ENCODE results near the gene SCYL2. TPM values are rescaled to one million over a fixed set of nuclear protein-coding genes. Genes with fewer than 3 reads are reported as not detected.

SCYL2 gene
- total RNA-seq, 1 experiment from 2014 or later = 41.4 TPM

- no peaks in the 10 kb centered on the region for H4K20me1 ChIP-seq (ENCODE audit: control insufficient read depth, insufficient read depth, insufficient read length)
- no peak overlapping the region for H3K27ac ChIP-seq (ENCODE audit: insufficient read length, low read depth, low read length)
- 100% methylated on average over 1 of the region's 5 CpGs for WGBS (ENCODE audit: extremely low coverage, insufficient read length, low lambda C conversion rate)
- no peak overlapping the region for H2AK5ac ChIP-seq (ENCODE audit: insufficient read length, low read length)
- H3K4me1 ChIP-seq (ENCODE audit: insufficient read depth, low read length) = no peaks in the 10 kb centered on the region
- H3K27ac Mint-ChIP-seq = no peak overlapping the region
- H3T11ph ChIP-seq (ENCODE audit: low read length) = no peak overlapping the region
- no peak overlapping the region for H2BK20ac ChIP-seq (ENCODE audit: low read depth, low read length, poor library complexity, severe bottlenecking)
- no peak overlapping the region for H4K91ac ChIP-seq (ENCODE audit: insufficient read length, low read depth, low read length)
- H4K5ac ChIP-seq (ENCODE audit: insufficient read length, low read depth, low read length) = no peak overlapping the region
- TF ChIP-seq CTCF (conservative IDR thresholded peaks at IDR 0.05) = no peak
- H3K9me3 ChIP-seq (ENCODE audit: control insufficient read depth, low read depth, low read length) = no peaks in the 10 kb centered on the region
- no peaks in the 10 kb centered on the region for H3K79me2 ChIP-seq (ENCODE audit: insufficient read depth, low read length)
- H2AFZ ChIP-seq (ENCODE audit: low read length) = no peak overlapping the region
- H3K36me3 Mint-ChIP-seq (ENCODE audit: insufficient read depth in 1 of 3, low read depth in 3 of 3) = no peaks in the 10 kb centered on the region
- no peak overlapping the region for H3K18ac ChIP-seq (ENCODE audit: insufficient read length, low read depth, low read length)
- DNase-seq = no peak
- no peak overlapping the region for H2BK15ac ChIP-seq (ENCODE audit: low read depth, low read length)
- no peak overlapping the region for H2BK5ac ChIP-seq (ENCODE audit: insufficient read length, low read length)
- no peak overlapping the region for H3K4ac ChIP-seq (ENCODE audit: low read depth, low read length)
- H3K4me3 Mint-ChIP-seq = no peak overlapping the region
- no peaks in the 10 kb centered on the region for H3K27me3 Mint-ChIP-seq (ENCODE audit: low read depth)
- no peaks in the 10 kb centered on the region for H3K9me3 Mint-ChIP-seq
- no peak overlapping the region for H2BK120ac ChIP-seq (ENCODE audit: low read depth, low read length, poor library complexity, severe bottlenecking)
- no peaks in the 10 kb centered on the region for H3K27me3 ChIP-seq (ENCODE audit: insufficient read depth, low read length)
- H3K79me1 ChIP-seq (ENCODE audit: insufficient read depth, low read depth, low read length, poor library complexity, severe bottlenecking) = no peaks in the 10 kb centered on the region
- no peak overlapping the region for H3K56ac ChIP-seq (ENCODE audit: insufficient read length, low read depth, low read length)
- no peak overlapping the region for H3K4me2 ChIP-seq (ENCODE audit: insufficient read depth, insufficient read length, low read length)
- H3K23ac ChIP-seq (ENCODE audit: insufficient read length, low read depth, low read length) = no peak overlapping the region
- no peak overlapping the region for H3K9ac ChIP-seq (ENCODE audit: extremely low read depth, insufficient read length, low read length)
- no peaks in the 10 kb centered on the region for H3K4me1 Mint-ChIP-seq
- H3K23me2 ChIP-seq (ENCODE audit: insufficient read length, low read depth, low read length, poor library complexity, severe bottlenecking) = no peaks in the 10 kb centered on the region
- no peak overlapping the region for H2BK12ac ChIP-seq (ENCODE audit: insufficient read length, low read depth, low read length)
- H3K14ac ChIP-seq (ENCODE audit: insufficient read depth, low read length) = no peak overlapping the region
- H4K8ac ChIP-seq (replicated peaks; ENCODE audit: insufficient read length, low read depth, low read length) = no peak overlapping the region
Measured at GRCh38 chr12:100243137-100243536, 23.8 kb upstream of the SCYL2 start.

Data from H9 (cell line).